Heart left ventricle (tissue), 13 donors: ENCODE measurements around the gene FPR1.

Experiments
- POLR2A ChIP-seq, 2 donors: fragments of 450-650 bp; IDR thresholded peaks; one replicate each; pipeline ENCODE4 v1.6.1; 2017; ENCODE audit warnings: antibody characterized with exemption in 2 of 2, mild to moderate bottlenecking in 2 of 2, moderate library complexity in 2 of 2
- TF ChIP-seq, protein P1 (sequence below), 12 donors: fragments of 200-600 bp; sonication (generic) in 4 of 12; IDR thresholded peaks; one replicate each; pipeline versions ENCODE4 v1.5.0 to v1.8.0; 2018 to 2022; ENCODE audit warnings: antibody characterized with exemption in 12 of 12, mild to moderate bottlenecking in 5 of 12
- donor health status: ischemic (EF 13 %, LVEDD 7.1; RV severe dilation, severe dysfunction).
- donor health status: DM: no; HTN: yes; CAD: no.
- donor health status: DM: no; HTN: no; CAD: no.
- donor health status: ischemic (EF 25% LVEDD 6.9; RV normal size, moderate dysfunction).
- donor health status: ischemic (EF 25% LVEDD 5.7; RV mildly dilated, moderate dysfunction).
- donor health status: ischemic (EF 35%, LVEDD 5.7; RV mildly dilated, moderate dysfunction).
- donor health status: nonischemic (EF 11% LVEDD 7.7; RV severe dilation, severe dysfunction).
- donor health status: DM: yes; HTN: yes; CAD: no.
- donor health status: PGD.
- donor health status: ischemic (EF 29% LVEDD 5.4; RV normal size, mild dysfunction).
- donor health status: nonischemic (EF 23%, LVEDD 6.1; RV moderate dilation, normal function).

GRCh38 chr19:51713319-51714285 is 38.1 kb downstream of the FPR1 start:
- no peak for TF ChIP-seq POLR2A (IDR thresholded peaks at IDR 0.05)
- TF ChIP-seq, protein P1, sequence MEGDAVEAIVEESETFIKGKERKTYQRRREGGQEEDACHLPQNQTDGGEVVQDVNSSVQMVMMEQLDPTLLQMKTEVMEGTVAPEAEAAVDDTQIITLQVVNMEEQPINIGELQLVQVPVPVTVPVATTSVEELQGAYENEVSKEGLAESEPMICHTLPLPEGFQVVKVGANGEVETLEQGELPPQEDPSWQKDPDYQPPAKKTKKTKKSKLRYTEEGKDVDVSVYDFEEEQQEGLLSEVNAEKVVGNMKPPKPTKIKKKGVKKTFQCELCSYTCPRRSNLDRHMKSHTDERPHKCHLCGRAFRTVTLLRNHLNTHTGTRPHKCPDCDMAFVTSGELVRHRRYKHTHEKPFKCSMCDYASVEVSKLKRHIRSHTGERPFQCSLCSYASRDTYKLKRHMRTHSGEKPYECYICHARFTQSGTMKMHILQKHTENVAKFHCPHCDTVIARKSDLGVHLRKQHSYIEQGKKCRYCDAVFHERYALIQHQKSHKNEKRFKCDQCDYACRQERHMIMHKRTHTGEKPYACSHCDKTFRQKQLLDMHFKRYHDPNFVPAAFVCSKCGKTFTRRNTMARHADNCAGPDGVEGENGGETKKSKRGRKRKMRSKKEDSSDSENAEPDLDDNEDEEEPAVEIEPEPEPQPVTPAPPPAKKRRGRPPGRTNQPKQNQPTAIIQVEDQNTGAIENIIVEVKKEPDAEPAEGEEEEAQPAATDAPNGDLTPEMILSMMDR (IDR thresholded peaks at IDR 0.05) = no peak
